Stomach (tissue), 4 donors: ENCODE measurements around the gene GMDS.

Experiments used
- POLR2A ChIP-seq, 4 donors: fragments of 450-650 bp; IDR thresholded peaks; one replicate each; pipeline ENCODE4 v1.6.1; 2016; ENCODE audit warnings: antibody characterized with exemption in 4 of 4, control low read depth in 2 of 4, mild to moderate bottlenecking in 1 of 4, moderate library complexity in 1 of 4
- TF ChIP-seq, protein P1 (sequence below), 7 experiments: fragments of 450-650 bp in 4 of 7; fragments of 200-600 bp in 3 of 7; sonication (generic) in 3 of 7; IDR thresholded peaks; one replicate each; pipeline ENCODE4 v1.5.1; 2016 to 2019; ENCODE audit warnings: antibody characterized with exemption in 7 of 7, control low read depth in 2 of 7, mild to moderate bottlenecking in 1 of 7

- TF ChIP-seq, protein P1, sequence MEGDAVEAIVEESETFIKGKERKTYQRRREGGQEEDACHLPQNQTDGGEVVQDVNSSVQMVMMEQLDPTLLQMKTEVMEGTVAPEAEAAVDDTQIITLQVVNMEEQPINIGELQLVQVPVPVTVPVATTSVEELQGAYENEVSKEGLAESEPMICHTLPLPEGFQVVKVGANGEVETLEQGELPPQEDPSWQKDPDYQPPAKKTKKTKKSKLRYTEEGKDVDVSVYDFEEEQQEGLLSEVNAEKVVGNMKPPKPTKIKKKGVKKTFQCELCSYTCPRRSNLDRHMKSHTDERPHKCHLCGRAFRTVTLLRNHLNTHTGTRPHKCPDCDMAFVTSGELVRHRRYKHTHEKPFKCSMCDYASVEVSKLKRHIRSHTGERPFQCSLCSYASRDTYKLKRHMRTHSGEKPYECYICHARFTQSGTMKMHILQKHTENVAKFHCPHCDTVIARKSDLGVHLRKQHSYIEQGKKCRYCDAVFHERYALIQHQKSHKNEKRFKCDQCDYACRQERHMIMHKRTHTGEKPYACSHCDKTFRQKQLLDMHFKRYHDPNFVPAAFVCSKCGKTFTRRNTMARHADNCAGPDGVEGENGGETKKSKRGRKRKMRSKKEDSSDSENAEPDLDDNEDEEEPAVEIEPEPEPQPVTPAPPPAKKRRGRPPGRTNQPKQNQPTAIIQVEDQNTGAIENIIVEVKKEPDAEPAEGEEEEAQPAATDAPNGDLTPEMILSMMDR (IDR thresholded peaks at IDR 0.05): no peak
- no peak for TF ChIP-seq POLR2A (IDR thresholded peaks at IDR 0.05)
Observed at GRCh38 chr6:2120912-2121311, 124.5 kb downstream of the GMDS start.
